Activated CD4-positive, CD25-positive, alpha-beta regulatory T cell treated with anti-CD3 and anti-CD28 coated beads, Interleukin-2, amount 50 U/mL, for 16 hours (primary cell): ENCODE results near the gene CCDC102B.
"Not testable (repeated sequence)": the region's sequence is repeated elsewhere in the genome, so short reads cannot be mapped to it uniquely, and the experiment has no call there.

Source experiments
- DNase-seq: peaks from one replicate; pipeline ENCODE4 v3.0.0-alpha.2; 2020; ENCODE audit warnings: low read depth, low spot score

Gene CCDC102B

DNA sequence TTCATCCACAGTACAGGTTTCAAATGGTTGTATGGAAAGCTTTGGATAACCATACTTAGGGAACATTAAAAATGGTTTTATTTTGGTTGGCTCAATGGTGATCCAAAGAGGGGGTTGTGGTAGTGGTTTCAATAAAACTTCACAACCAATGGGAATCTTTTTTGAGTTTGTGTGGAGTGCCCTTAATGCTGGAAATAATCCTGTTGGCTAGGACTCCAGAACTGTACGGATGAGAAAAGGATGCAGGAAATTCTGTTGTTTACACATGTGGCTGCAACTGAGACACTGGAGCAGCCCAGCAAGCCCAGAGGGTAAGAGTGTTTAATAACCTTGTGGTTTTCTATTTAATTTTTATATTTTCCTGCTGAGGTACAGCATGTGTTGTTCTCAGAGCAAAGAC is at the start of gene CCDC102B:
Gene CCDC102B, plus strand, starts transcription at position 210 of the 400 bp plus-strand sequence. CDS start 38,684 bp downstream, outside the sequence.
- no peak for DNase-seq

DNA sequence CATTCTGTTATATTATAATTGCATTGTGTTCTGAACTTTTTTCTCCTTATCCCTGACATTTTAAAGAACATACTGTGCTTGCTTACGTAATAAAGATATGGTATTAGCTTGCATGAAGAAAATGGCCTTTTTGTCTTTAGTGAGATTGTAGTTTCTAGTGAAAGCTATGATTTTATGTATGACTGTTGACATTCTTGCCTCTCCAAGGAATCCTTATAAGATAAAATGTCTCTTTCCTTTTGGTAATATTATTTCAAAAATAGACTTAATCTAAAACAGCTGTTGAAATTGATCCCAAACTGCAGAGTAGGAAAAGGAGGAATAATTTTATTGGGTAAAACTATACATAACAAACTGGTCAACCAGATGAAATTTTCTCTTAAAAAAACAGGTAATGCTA is 40.8 kb upstream of the CCDC102B start:
- no peak for DNase-seq

DNA sequence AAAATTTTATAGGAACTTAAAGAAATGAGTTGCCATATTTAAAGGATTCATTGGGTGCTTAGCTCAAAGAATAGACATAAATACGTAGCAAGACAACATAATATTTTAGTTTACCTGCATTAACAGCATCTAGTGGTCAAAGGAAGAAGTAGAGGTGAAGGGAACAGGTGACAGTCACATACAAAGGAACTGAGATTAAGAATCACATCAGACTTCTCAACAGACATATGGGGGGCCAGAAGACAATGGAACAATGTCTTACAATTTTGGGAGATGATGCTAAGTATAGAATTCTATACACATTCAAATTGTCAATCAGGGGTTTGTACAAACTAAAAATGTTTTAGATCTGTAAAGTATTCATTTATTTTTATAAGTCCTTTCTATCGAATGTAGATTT is 38.6 kb upstream of the CCDC102B start:
- no peak for DNase-seq

DNA sequence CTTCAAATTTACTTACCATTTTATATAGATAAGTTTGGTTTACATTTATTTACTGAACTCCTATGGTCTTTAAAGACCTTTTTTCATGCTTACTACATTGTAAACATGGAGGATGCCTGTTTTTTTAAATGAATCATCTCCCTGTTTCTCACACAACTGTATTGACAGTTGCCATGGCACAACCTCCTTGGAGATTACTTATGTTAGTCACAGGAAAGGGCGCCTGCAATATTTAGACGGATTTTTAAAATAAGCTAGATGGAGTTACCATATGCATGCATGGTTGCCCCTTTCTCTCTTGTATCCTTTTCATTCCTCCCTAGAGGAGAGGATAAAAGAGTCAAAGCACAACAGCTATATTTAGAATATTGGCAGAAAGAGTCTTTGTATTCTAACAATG is 34.8 kb upstream of the CCDC102B start:
- DNase-seq: no peak

DNA sequence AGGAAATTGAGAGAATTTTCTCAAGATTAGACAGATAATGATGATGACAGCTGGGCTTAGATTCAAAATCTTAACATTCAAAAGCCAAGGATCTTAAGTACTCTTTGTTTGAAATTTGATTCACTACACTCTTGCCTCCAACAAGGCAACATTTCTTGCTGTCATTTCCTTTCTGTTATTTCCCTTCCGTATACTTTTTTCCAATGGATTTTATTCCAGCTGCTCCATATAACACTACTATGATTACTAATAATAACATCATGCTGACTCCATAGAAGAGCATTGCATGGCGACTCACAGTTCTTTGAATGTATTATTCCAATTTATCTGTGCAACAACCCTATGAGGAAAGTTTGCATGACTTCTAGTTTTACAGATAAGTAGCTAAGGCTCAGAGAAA is 33.9 kb upstream of the CCDC102B start:
- no peak for DNase-seq

DNA sequence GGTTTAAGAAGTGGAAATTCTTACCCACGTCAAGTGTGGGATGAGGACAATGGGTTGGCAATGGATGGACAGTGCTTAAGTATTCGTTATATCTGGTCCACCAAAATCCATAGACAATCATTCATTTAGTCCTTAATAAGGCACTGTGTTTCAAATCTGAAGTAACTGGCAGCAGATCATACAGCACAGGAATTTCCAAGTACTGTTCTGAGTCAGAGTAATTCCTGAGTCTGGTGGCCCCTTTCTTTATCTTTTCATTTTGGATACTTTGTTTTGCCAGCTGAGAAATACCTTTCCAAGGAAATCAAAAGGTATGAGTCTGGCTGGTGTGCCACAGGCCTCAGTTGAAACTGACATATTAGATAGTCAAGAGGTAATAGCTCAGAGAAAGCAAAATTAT is 31.4 kb upstream of the CCDC102B start:
- no peak for DNase-seq

DNA sequence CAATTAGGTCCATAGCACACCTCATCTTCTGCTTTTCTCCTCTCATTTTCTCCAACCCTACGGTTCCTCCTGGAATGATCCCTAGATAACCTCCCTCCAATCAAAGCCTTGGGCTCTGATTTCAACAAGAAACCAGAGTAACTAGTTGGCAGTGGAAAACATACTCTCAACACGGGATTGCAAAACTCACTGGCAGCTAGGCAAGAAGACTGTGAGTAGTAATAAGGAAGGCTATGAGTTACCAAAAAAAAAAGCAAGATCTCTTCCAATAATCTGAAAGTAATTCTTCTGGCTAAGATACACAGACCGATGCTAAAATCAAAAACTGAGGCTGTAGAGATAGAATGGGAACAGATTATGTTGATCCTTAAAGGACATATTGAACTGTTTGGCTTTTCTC is 28.4 kb upstream of the CCDC102B start:
- no peak for DNase-seq

DNA sequence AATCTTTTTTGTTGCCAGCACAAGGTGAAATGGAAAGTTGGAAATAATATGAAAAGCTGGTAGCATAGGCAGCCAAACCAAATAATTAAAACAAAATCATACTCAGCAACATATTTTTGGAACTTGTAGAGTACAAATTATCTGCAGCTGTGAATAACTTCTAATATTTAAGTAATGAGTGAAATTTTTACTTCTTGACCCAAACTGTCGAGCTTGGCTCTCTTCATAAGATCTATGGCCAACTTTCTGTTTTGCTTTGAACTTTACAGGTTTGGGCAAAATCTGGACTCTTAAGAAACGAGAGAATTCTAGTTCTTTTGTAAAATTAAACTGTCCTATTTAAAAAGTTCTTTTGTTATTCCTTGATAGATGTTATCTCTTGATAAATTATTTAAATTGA is 25.6 kb upstream of the CCDC102B start:
- DNase-seq: no peak

DNA sequence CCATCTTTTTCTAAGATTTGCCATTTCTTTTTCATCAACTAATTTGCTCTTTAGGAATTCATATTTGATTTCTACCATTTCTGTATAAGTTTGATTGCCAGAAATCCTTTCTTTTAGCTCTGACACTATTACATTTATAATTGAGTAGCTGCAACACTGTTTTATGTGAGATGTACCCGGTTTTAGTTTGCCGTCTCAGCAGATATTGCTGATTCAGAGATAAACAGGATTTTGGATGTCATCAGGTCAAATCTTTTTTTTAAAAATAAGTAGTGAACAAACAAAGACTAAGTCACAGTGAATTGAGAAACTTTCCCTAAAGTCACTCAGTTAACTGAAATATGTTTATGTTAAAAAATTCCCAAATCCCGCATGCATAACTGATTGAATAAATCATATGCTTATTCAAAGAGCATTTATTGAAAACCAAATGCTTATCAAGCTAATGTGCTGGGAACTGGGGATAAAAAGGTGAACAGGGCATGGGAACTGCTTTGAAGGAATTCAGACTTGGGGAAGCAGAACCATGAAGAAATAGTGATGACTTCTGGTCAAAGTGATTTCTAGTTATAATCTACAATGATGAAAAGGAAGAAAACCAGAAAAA is 19.5 kb upstream of the CCDC102B start:
- DNase-seq: no peak

DNA sequence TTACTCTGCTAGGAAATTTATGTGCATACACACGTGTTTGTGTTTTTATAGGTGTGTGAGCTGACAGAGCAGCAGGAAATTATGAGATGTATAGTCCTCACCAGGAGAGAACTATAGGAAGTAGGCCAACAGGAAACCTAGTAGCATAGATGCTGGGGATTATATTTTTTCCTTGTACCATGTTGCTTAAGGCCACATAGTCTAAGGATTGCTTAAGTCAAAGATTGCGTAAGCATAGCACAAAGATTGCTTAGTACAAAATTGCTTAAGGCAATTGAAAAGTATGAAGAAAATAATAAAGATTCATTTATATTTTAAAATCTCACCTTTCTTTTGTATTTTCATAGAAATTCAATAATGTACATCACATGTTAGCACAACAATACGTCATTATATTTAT is 18.7 kb upstream of the CCDC102B start:
- DNase-seq: no peak

DNA sequence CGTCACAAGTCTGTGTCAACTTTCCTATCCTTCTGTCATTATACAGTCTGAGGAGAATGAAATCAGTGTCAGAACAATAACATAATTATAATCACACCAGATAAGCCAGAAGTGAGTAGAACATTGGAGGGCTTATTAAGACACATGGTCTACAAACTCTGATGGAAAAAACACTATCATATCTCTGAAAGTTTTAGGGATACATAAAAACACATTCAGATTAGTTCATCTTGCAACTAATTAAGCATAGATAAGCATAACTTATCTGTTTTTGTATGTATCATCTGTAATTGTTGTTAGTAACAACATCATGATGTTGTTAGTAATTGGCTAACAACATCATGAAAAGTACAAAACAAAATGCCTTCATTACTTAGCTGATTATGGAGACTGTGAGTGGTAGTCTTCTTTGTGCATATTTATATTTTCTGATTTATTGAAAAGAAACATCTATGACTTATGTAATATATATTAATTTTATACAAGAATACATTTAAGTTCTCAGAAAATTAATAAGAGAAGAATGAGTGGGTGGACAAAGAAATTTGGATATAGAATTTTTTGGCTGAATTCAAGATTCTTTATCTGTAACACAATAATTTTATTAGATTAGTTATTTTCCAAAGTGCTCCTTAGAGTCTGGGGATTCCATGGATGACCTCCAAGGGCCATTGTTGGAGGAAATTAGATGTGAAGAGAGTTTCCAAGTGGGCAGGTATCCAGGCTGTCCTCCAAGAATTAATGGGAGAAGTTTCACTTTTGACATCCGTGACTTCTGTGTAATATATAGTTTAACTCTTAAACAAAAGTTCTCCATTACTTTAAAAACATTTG is 16.9 kb upstream of the CCDC102B start:
- DNase-seq: no peak

DNA sequence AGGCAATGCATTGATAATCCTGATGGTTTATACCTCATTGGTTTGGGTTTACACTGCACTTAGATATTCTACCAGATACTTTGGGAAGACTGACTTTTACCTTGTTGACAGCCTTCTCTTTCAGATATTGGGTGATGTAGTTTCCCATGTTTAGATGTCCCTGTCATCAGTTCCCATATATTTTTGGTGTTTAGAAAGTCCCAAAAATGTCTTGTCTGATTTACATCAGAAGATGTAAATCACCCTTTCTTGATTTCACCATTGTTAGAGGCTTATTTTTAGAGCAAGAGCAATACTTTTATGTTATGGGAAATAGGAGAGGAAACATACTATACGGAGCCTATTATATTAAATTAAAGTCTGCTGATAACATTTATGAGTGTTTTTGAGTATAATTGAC is 14.4 kb upstream of the CCDC102B start:
- DNase-seq: no peak

DNA sequence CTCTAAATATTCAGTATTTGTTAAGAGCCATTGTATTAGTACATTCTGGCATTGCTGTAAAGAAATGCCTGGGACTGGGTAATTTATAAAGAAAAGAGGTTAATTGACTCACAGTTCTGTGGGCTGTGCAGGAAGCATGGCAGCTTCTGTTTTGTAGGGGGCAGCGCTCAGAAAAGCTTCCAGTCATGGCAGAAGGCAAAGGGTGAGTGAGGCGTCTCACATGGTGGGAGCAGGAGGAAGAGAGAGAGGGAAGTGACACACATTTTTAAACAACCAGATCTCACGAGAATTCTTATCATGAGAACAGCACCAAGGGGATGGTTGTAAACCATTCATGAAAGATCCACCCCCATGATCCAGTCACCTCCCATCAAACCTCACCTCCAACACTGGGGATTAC is 13.8 kb upstream of the CCDC102B start:
- DNase-seq: no peak

DNA sequence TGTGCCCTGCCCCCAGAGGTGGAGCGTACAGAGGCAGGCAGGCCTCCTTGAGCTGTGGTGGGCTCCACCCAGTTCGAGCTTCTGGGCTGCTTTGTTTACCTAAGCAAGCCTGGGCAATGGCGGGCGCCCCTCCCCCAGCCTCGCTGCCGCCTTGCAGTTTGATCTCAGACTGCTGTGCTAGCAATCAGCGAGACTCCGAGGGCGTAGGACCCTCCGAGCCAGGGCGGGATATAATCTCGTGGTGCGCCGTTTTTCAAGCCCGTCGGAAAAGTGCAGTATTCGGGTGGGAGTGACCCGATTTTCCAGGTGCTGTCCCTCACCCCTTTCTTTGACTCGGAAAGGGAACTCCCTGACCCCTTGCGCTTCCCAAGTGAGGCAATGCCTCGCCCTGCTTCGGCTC is 7.6 kb upstream of the CCDC102B start:
- DNase-seq: not testable (repeated sequence)

DNA sequence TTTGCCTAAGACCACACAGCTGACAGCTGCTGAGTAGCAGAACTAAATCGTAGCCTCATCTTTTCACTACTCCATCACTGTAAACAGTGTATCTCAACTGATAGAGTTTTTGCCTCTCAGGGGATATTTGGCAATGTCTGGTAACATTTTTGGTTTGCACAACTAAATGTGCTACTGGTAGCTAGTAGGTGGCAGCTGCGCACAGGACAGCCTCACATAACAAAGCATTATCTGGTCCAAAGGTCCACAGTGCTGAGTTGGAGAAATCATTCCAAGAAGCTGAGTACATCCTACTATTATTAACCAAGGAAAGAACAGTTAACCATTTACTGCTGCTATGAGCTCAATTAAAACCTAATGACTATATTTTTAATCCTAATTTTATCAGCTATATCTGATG is 6.1 kb upstream of the CCDC102B start:
- DNase-seq: no peak

DNA sequence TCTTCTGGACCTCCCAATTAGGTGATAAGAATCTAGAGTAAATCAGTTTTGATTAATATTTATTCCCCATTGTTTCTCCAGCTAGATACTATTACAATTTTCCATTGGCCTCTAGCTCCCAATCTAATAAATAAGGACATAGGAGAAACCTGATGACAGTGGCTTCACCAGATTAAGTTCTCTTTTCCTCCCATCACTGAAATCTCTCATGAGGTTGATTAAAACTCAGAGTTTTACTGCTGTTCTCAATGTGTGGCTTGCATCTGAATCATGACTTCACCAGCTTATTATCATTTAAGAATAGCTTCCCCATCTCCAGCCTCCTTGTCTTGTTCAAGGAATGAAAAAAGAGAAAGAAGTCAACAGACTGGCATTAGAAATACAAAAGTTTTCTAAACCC is 3.9 kb upstream of the CCDC102B start:
- no peak for DNase-seq

DNA sequence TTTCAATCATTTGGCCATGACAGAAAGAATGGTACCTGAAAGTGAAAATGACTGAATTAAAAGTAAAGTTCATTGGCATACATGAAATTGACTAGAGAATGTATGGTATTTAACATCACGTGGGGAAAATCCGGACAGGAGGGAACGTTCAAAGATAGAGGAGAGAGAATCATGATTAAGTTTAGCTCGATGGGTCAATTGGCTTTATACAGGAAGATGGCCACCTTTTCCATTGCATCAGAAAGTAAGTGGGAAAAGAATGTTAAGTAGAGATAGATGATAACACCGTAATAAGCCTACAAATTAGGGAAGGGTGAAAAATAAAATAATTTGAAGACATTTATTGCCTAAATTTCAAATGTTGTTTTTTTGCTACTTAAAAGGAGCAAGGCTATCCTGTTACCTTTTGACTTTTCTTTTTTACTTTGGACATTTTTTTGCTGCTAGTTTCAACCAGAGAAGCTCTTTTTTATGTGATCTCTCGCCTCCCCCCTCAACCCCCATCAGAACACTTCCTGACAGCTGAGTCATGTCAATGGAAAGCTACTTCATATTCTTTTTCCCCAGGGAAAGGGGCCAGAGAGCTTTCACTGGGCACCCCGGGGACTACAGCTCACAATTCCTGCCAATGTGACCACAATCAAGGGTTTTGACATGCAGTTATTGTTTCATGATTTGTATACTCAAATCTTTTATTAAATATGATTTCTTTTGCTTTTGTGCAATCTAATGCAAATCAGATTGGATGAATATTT is 767 bp upstream of the CCDC102B start:
- no peak for DNase-seq

DNA sequence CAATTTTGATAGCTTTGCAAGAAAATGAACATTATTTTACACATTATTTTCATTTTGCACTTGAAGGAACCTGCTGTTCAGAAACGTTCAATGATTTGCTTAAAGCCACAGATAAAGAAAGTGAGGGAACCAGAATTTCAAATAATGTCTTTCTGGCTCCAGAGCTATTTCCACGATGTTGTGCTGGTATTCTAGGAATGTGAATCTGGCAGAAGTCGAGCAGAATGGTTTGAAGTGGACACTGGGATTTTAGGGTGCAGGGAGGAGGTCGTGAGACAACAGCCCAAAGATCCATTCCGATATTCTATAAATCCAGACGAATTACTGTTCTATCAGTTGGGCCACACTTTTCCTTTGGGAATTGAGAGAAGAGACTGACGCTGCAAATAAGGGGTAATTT is 2.2 kb downstream of the CCDC102B start:
- DNase-seq: no peak

DNA sequence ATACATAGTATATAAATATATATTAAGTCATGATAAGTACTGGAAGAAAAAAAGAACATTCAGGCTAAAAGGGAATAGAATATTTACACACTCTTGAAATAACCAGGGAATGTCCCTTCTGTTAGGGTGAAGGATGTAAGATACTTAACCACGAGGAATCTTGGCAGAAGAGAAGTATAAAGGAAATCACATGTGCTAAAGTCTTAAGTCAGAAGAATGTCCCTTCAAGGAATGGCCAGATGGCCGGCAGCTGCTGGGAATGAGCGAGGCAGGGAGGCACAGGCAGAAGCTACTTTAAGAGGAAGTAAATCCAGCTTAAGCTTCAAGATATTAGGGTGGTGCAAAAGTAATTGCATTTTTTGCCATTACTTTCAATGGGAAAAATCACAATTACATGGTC is 5.5 kb downstream of the CCDC102B start:
- no peak for DNase-seq

DNA sequence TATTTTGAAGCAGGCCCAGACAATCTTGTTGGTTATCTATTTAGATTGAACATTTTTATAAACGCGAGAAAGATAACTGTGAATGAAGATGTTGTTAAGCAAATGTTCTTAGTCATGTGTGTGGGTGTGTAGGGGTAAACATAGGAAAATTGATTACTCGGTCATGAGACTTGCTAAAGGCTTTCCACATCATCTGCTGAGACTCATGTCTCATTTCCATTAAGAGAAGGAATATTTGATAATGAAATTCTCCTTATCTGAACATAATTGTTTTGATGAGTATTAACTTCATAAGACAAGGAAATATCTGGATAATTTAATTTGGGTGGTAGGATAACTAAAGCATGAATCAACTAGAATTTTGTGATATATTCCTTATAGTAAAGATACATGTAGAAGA is 19.7 kb downstream of the CCDC102B start:
- DNase-seq: no peak

DNA sequence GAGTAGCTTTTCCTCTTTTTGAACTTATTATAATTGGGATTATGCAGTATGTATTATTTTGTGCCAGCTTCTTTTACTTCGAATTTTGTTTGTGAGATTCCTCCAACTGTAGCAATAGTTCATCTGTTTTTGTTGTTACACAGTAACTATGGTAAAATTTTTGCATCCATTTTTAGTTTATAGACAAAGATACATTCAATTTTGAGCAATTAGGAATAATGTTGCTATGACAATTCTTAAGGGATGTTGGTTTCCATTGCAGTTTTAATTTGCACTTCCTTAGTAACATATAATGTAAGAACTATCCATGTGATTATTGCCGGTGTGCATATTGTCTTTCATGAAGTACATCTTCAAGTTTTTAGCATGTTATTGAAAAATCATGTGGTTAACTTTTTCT is 20.7 kb downstream of the CCDC102B start:
- no peak for DNase-seq

DNA sequence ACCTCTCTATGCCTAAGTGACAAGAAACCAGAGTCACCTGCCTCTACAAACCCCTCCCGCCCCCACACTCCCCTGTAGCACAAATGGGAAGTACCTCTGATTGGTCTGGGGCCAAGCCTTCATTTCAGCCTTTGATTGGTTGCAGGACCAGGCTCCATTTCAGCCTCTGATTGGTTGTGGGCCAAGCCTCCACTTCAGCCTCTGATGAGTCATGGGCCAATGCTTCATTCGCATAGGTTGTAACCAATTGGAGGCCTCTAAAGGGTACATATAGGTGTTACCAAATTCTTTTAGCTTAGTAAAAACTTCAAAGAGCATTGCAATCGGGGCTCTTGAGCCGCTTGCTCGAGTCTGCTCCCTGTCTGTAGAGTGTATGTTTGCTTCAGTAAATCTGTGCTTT is 25.0 kb downstream of the CCDC102B start:
- DNase-seq: no peak

DNA sequence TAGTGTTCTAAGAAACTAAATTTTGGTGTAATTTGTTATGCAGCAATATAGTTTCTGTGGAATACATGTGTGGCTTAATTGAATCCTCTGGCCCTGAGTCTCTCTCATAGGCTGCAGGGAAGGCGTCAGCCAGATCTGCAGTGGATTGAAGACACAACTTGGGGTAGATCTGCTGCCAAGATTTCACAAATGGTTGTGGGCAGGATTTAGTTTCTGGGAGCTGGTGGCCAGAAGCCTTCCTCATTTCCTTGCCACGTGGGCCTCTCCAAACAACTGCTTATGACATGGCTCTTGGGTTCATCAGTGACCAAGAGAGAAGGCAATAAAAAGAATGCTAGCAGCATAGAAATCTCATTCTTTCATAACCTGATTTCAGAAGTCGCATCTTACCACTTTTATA is 28.2 kb downstream of the CCDC102B start:
- DNase-seq: no peak
